K562 (cell line): ENCODE data around the gene IFTAP. TPM values are rescaled to one million over a fixed set of nuclear protein-coding genes. Genes with fewer than 3 reads are reported as not detected.

Experiments used
- ATAC-seq: fragments of 200-7000 bp; cut with Tn5 transposase; 3 replicates; pipeline ENCODE4 v1.9.1; 2020; ENCODE audit warnings: moderate library complexity
- BruUV-seq: library from RNA; stranded (reverse); fragments of 400-500 nt; replicated peaks from 2 replicates; lab custom pipeline; 2021; lab: Mats Ljungman, UMichigan
- CTCF ChIA-PET: fragments of 300-600 bp; formaldehyde crosslinking; extraction: SDS; loops from one replicate; lab custom pipeline; 2021; ENCODE audit warnings: low intra/inter-chr PET ratio; lab: Yijun Ruan, JAX
- POLR2A ChIA-PET: fragments of 300-600, 350-650 bp; sonication (Branson Sonifier 250); formaldehyde crosslinking; extraction: SDS; loops from one replicate; lab custom pipeline; 2021; ENCODE audit warnings: antibody characterized with exemption, inconsistent platforms; lab: Yijun Ruan, JAX
- DNase-seq, 4 experiments: peaks; one replicate each; pipeline versions ENCODE4 v3.0.0 to v3.0.0-alpha.2; 2011 to 2018; ENCODE audit warnings: low spot score in 3 of 4, mixed read lengths in 3 of 4; ENCODE audit errors: extremely low read depth in 1 of 4
- FAIRE-seq: peaks from 2 replicates; lab custom pipeline; 2011; peaks lifted over from hg19 to GRCh38; lab: Jason Lieb, UNC
- H2AFZ ChIP-seq: 2 replicates; pipeline ENCODE4 v1.6.0; 2011; ENCODE audit warnings: low read depth, low read length, control low read depth, inconsistent platforms
- H3K27ac ChIP-seq: fragments of 200-600 bp; 3 replicates; pipeline ENCODE4 v1.8.0; 2011; ENCODE audit warnings: low read depth, mild to moderate bottlenecking, control low read depth, inconsistent platforms, low read length, moderate library complexity, mixed read lengths; ENCODE audit errors: extremely low read depth
- H3K27me3 ChIP-seq, 2 experiments: fragments of 300-600 bp in 1 of 2; 2 replicates in 1 of 2; 3 replicates in 1 of 2; pipeline versions ENCODE4 v1.6.0 to v1.8.0; 2011; ENCODE audit warnings: inconsistent platforms in 2 of 2, low read length in 2 of 2, mild to moderate bottlenecking in 1 of 2, mixed read lengths in 1 of 2, moderate library complexity in 1 of 2; ENCODE audit not compliant: control insufficient read depth in 2 of 2, insufficient read depth in 2 of 2
- H3K36me3 ChIP-seq: fragments of 300-600 bp; 3 replicates; pipeline ENCODE4 v1.8.0; 2011; ENCODE audit warnings: mild to moderate bottlenecking, low read length, inconsistent platforms; ENCODE audit not compliant: control insufficient read depth, insufficient read depth
- H3K4me1 ChIP-seq, 2 experiments: fragments of 200-600 bp in 1 of 2; replicated peaks in 1 of 2; 2 replicates in 1 of 2; 3 replicates in 1 of 2; pipeline versions ENCODE4 v1.5.1 to v1.8.0; 2011; ENCODE audit warnings: inconsistent platforms in 2 of 2, low read length in 2 of 2, mild to moderate bottlenecking in 1 of 2, mixed read lengths in 1 of 2, moderate library complexity in 1 of 2; ENCODE audit not compliant: control insufficient read depth in 2 of 2, insufficient read depth in 2 of 2
- H3K4me2 ChIP-seq: 2 replicates; pipeline ENCODE4 v1.6.1; 2011; ENCODE audit warnings: low read length, control low read depth, inconsistent platforms, mixed read lengths; ENCODE audit not compliant: insufficient read depth
- H3K4me3 ChIP-seq: fragments of 200-600 bp; sonication (generic), shearing (Covaris generic); 2 replicates; pipeline ENCODE4 v1.5.1; 2016; ENCODE audit warnings: control low read depth, inconsistent platforms
- H3K79me2 ChIP-seq: fragments of 200-600 bp; 3 replicates; pipeline ENCODE4 v1.8.0; 2011; ENCODE audit warnings: low read length, inconsistent platforms; ENCODE audit not compliant: control insufficient read depth, insufficient read depth
- H3K9ac ChIP-seq, 2 experiments: 2 replicates each; pipeline versions ENCODE4 v1.6.0 to v1.6.1; 2011; ENCODE audit warnings: low read depth in 2 of 2, low read length in 2 of 2, control low read depth in 1 of 2, inconsistent platforms in 1 of 2, mild to moderate bottlenecking in 1 of 2, mixed read lengths in 1 of 2; ENCODE audit not compliant: insufficient read depth in 1 of 2
- H3K9me1 ChIP-seq: one replicate; pipeline ENCODE4 v1.6.0; 2011; ENCODE audit warnings: inconsistent platforms, mild to moderate bottlenecking, low read length, moderate library complexity; ENCODE audit not compliant: control insufficient read depth, insufficient read depth
- H3K9me3 ChIP-seq: replicated peaks from 2 replicates; pipeline ENCODE4 v1.5.1; 2011; ENCODE audit warnings: low read depth, low read length, inconsistent platforms; ENCODE audit not compliant: control insufficient read depth, insufficient read depth
- H4K20me1 ChIP-seq: replicated peaks from 2 replicates; pipeline ENCODE4 v1.6.1; 2011; ENCODE audit warnings: low read length, inconsistent platforms, mixed read lengths; ENCODE audit not compliant: control insufficient read depth, insufficient read depth
- E4F1 ChIP-seq: fragments of 250-450 bp; sonication (Bioruptor Pico); IDR thresholded peaks from 2 replicates; pipeline ENCODE4 v1.5.0; 2021; ENCODE audit warnings: mild to moderate bottlenecking, borderline replicate concordance
- FOXP1 ChIP-seq: sonication (generic); formaldehyde crosslinking; IDR thresholded peaks from 2 replicates; pipeline ENCODE4 v1.8.0; 2022; ENCODE audit warnings: mild to moderate bottlenecking, missing genetic modification reagents
- ZNF780A ChIP-seq: fragments of 250-450 bp; sonication (Bioruptor Pico); IDR thresholded peaks from 2 replicates; pipeline ENCODE4 v1.5.0; 2021; ENCODE audit warnings: mild to moderate bottlenecking
- WGBS: fragments of 100-300 bp; shearing (Covaris generic); methylation state at CpG from one replicate; pipeline ENCODE4 v1.1.6; 2016; ENCODE audit warnings: low coverage, mixed read lengths; ENCODE audit not compliant: insufficient coverage; ENCODE audit errors: missing lambda C conversion rate; 5-methylcytosine and 5-hydroxymethylcytosine counted together
- in situ Hi-C: fragments of 300-500 bp; cut with MboI; formaldehyde crosslinking; loops from 4 replicates; pipeline ENCODE4 v1.15.0; 2018; ENCODE audit warnings: inconsistent platforms, mixed read lengths
- intact Hi-C: fragments of 100-400 bp; cut with micrococcal nuclease; formaldehyde crosslinking; loops from 2 replicates; pipeline ENCODE4 v1.14.2; 2022
- polyA plus RNA-seq, 8 experiments: library from polyadenylated mRNA; depleted of rRNA in 4 of 8; stranded (reverse) in 5 of 8; unstranded in 3 of 8; fragments of >200 nt; fragmentation: Nextera tagmentation in 2 of 8; fragmentation: Illumina TruSeq in 1 of 8; extraction: Ambion mirVana in 2 of 8; extraction: Trizol in 1 of 8; gene quantifications; 2 replicates each; pipeline versions ENCODE4 v1.2.1 to v1.2.3, GENCODE V29; 2011 to 2014; ENCODE audit warnings: inconsistent platforms in 1 of 8, missing spikeins in 1 of 8
- total RNA-seq, 7 experiments: library from RNA; depleted of rRNA in 6 of 7; stranded (reverse); fragments of >200 nt in 6 of 7; fragmentation: Illumina TruSeq in 2 of 7; extraction: Trizol in 2 of 7; gene quantifications; 2 replicates each; pipeline versions ENCODE4 v1.2.1 to v1.2.3, GENCODE V29; 2011 to 2021; ENCODE audit warnings: low replicate concordance in 1 of 7
- TF ChIP-seq, protein P1 (sequence below): sonication (generic); formaldehyde crosslinking; IDR thresholded peaks from 2 replicates; pipeline ENCODE4 v1.8.0; 2023; ENCODE audit warnings: missing genetic modification reagents, mild to moderate bottlenecking, borderline replicate concordance

IFTAP gene
- total and polyA plus RNA-seq, 9 of the 15 experiments (the other 6 are each of a cell fraction or from before 2014, with no cell fraction given), result 9.2 to 30.0 (median 17.0) TPM

DNA sequence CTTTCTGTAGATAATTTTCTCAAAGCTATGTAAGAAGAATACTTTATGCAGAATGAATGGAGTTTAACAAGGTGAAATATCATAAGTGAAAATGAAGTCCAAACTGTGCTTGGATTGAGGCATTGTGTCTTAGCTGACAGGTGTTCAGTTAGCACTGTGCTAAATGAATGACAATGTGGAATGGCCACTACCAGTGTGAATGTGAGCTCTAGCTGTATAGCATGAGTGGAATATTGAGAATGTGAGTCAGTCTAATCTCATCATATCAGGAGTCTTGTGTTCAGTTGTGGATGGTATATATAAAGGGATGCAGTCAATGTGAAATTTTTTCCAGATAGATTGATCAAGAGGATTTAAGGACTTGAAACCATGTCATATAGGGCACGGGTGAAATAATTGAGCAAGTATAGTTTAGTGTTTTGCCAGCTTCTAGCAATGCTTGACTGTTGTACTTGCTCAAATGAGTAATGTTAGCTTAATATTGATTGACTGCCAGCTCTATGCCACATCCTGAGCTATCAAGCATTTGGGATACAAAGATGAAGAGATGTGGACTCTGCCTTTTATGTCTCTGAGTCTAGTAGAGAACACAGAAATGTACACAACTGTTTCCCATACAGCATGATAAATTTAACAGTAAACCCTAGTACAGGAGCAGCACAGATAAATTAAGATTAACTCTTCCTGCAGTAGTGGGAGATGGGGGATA is 14.3 kb downstream of the IFTAP start:
- ChIA-PET CTCF (no interaction called here), POLR2A (interaction anchor here (1.0 to 1.9 kb wide), 2 partner anchors 10 to 14 kb away, joined by 4 to 5 read pairs; partner anchors contain the start of gene IFTAP)
- Histone ChIP-seq H3K27me3 (no peaks in the 10 kb centered on the region), H3K9me1 (no peaks in the 10 kb centered on the region), H2AFZ (no peak overlapping the region), H3K9me3 (no peaks in the 10 kb centered on the region), H3K36me3 (no peaks in the 10 kb centered on the region), H3K9ac (no peak overlapping the region), H3K79me2 (no peaks in the 10 kb centered on the region), H3K4me1 (no peaks in the 10 kb centered on the region), H3K4me2 (no peak overlapping the region), H3K27ac (no peak overlapping the region), H4K20me1 (no peaks in the 10 kb centered on the region; the same call in 1 of the 2 replicates), H3K4me3 (no peak overlapping the region)
- ATAC-seq, result no peak
- no TSS peak for BruUV-seq
- WGBS, result 0% methylated on average over 1 of the region's 1 CpG
- intact Hi-C loops, result no loop called here
- no peak for DNase-seq
- no peak for TF ChIP-seq ZNF780A (CRISPR knock-in tag)
- TF ChIP-seq, protein P1, sequence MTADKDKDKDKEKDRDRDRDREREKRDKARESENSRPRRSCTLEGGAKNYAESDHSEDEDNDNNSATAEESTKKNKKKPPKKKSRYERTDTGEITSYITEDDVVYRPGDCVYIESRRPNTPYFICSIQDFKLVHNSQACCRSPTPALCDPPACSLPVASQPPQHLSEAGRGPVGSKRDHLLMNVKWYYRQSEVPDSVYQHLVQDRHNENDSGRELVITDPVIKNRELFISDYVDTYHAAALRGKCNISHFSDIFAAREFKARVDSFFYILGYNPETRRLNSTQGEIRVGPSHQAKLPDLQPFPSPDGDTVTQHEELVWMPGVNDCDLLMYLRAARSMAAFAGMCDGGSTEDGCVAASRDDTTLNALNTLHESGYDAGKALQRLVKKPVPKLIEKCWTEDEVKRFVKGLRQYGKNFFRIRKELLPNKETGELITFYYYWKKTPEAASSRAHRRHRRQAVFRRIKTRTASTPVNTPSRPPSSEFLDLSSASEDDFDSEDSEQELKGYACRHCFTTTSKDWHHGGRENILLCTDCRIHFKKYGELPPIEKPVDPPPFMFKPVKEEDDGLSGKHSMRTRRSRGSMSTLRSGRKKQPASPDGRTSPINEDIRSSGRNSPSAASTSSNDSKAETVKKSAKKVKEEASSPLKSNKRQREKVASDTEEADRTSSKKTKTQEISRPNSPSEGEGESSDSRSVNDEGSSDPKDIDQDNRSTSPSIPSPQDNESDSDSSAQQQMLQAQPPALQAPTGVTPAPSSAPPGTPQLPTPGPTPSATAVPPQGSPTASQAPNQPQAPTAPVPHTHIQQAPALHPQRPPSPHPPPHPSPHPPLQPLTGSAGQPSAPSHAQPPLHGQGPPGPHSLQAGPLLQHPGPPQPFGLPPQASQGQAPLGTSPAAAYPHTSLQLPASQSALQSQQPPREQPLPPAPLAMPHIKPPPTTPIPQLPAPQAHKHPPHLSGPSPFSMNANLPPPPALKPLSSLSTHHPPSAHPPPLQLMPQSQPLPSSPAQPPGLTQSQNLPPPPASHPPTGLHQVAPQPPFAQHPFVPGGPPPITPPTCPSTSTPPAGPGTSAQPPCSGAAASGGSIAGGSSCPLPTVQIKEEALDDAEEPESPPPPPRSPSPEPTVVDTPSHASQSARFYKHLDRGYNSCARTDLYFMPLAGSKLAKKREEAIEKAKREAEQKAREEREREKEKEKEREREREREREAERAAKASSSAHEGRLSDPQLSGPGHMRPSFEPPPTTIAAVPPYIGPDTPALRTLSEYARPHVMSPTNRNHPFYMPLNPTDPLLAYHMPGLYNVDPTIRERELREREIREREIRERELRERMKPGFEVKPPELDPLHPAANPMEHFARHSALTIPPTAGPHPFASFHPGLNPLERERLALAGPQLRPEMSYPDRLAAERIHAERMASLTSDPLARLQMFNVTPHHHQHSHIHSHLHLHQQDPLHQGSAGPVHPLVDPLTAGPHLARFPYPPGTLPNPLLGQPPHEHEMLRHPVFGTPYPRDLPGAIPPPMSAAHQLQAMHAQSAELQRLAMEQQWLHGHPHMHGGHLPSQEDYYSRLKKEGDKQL (CRISPR knock-in tag), result no peak
- no peak for TF ChIP-seq E4F1 (CRISPR knock-in tag)
- TF ChIP-seq FOXP1 (CRISPR knock-in tag), result no peak
- FAIRE-seq, result no peak
- in situ Hi-C loops, result no loop called here
